ENCODE results near the gene MAP3K21.

MAP3K21 gene

GRCh38 chr1:233331676-233332519 lies 4.4 kb downstream of the MAP3K21 start:
- no peak for TF ChIP-seq EZH2phosphoT487 (IDR thresholded peaks at IDR 0.05; ENCODE audit: low read depth)
- TF ChIP-seq, protein P1, sequence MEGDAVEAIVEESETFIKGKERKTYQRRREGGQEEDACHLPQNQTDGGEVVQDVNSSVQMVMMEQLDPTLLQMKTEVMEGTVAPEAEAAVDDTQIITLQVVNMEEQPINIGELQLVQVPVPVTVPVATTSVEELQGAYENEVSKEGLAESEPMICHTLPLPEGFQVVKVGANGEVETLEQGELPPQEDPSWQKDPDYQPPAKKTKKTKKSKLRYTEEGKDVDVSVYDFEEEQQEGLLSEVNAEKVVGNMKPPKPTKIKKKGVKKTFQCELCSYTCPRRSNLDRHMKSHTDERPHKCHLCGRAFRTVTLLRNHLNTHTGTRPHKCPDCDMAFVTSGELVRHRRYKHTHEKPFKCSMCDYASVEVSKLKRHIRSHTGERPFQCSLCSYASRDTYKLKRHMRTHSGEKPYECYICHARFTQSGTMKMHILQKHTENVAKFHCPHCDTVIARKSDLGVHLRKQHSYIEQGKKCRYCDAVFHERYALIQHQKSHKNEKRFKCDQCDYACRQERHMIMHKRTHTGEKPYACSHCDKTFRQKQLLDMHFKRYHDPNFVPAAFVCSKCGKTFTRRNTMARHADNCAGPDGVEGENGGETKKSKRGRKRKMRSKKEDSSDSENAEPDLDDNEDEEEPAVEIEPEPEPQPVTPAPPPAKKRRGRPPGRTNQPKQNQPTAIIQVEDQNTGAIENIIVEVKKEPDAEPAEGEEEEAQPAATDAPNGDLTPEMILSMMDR (IDR thresholded peaks at IDR 0.05; ENCODE audit: low read depth, low read length): no peak
- no peak overlapping the region for H3K4me3 ChIP-seq (ENCODE audit: low read length)
- peaks cover 70% of the 10 kb centered on the region for H3K79me2 ChIP-seq (ENCODE audit: low read length)
- H3K9me3 ChIP-seq (ENCODE audit: insufficient read depth, low read length): no peaks in the 10 kb centered on the region
- H3K27ac ChIP-seq (ENCODE audit: low read length): no peak overlapping the region
- H3K4me2 ChIP-seq (ENCODE audit: low read length): no peak overlapping the region
- no peak overlapping the region for H3K9ac ChIP-seq (ENCODE audit: low read length)
- peaks cover 40% of the 10 kb centered on the region for H4K20me1 ChIP-seq (ENCODE audit: insufficient read depth, low read length)
- no peaks in the 10 kb centered on the region for H3K36me3 ChIP-seq (replicated peaks; ENCODE audit: low read depth, low read length)
- H2AFZ ChIP-seq (ENCODE audit: low read depth, low read length): no peak overlapping the region
- no peaks in the 10 kb centered on the region for H3K27me3 ChIP-seq (ENCODE audit: low read depth, low read length)
- H3K4me1 ChIP-seq (ENCODE audit: low read length): peaks cover 19% of the 10 kb centered on the region

DNA sequence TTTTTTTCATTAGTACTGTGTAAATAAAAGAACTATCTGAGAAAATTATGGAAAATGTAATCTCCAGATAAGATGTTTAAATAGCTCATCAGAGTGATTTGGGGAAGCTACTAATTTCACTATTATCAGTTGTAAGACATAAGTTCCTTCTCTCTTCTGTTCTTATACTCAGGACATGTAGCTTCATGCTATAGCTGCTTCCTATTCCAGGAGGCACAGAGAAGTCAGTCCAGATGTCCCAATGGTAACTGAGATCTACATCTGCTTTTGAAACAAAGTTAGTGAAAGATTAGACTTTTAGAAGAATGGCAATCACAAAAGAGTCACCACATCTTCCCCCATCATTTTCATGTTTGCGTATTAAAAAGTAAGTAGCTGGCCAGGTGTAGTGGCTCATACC lies 5.6 kb downstream of the MAP3K21 start:
- H3K27ac ChIP-seq (ENCODE audit: low read length): no peak overlapping the region
- peaks cover 77% of the 10 kb centered on the region for H3K79me2 ChIP-seq (ENCODE audit: low read length)

DNA sequence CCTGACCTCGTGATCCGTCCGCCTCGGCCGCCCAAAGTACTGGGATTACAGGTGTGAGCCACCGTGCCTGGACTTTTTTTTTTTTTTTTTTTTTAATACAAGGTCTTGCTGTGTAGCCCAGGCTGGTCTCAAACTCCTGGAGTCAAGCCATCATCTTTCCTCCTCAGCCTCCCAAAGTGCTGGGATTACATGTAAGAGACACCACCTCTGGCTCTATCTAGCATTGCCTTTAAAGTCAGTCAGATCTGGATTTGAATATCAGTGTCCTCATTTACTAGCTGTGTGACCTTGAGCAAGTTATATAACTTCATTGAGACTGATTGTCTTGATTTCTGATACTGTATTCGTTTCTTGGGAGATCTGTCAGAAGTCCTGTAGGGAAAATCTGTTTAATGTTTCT lies 6.6 kb downstream of the MAP3K21 start:
- Histone ChIP-seq H4K20me1 (ENCODE audit: insufficient read depth, low read length) (peaks cover 52% of the 10 kb centered on the region), H3K9ac (ENCODE audit: low read length) (no peak overlapping the region), H3K4me1 (ENCODE audit: low read length) (peaks cover 23% of the 10 kb centered on the region), H3K9me3 (ENCODE audit: insufficient read depth, low read length) (no peaks in the 10 kb centered on the region), H3K79me2 (ENCODE audit: low read length) (peaks cover 75% of the 10 kb centered on the region), H3K4me3 (ENCODE audit: low read length) (no peak overlapping the region), H3K4me2 (ENCODE audit: low read length) (no peak overlapping the region), H2AFZ (ENCODE audit: low read depth, low read length) (no peak overlapping the region), H3K36me3 (replicated peaks; ENCODE audit: low read depth, low read length) (no peaks in the 10 kb centered on the region), H3K27me3 (ENCODE audit: low read depth, low read length) (no peaks in the 10 kb centered on the region), H3K27ac (ENCODE audit: low read length) (no peak overlapping the region)
- no peak for TF ChIP-seq EZH2phosphoT487 (IDR thresholded peaks at IDR 0.05; ENCODE audit: low read depth)
- TF ChIP-seq, protein P1 (IDR thresholded peaks at IDR 0.05; ENCODE audit: low read depth, low read length): no peak

More for the DNA sequence above, 5.6 kb downstream of the MAP3K21 start:
- Histone ChIP-seq H4K20me1 (ENCODE audit: insufficient read depth, low read length) (peaks cover 49% of the 10 kb centered on the region), H3K4me3 (ENCODE audit: low read length) (no peak overlapping the region), H3K27me3 (ENCODE audit: low read depth, low read length) (no peaks in the 10 kb centered on the region), H3K36me3 (replicated peaks; ENCODE audit: low read depth, low read length) (no peaks in the 10 kb centered on the region), H3K9ac (ENCODE audit: low read length) (no peak overlapping the region), H2AFZ (ENCODE audit: low read depth, low read length) (no peak overlapping the region), H3K4me2 (ENCODE audit: low read length) (no peak overlapping the region), H3K9me3 (ENCODE audit: insufficient read depth, low read length) (no peaks in the 10 kb centered on the region), H3K4me1 (ENCODE audit: low read length) (peaks cover 19% of the 10 kb centered on the region)
- no peak for TF ChIP-seq EZH2phosphoT487 (IDR thresholded peaks at IDR 0.05; ENCODE audit: low read depth)
- TF ChIP-seq, protein P1 (IDR thresholded peaks at IDR 0.05; ENCODE audit: low read depth, low read length): no peak

DNA sequence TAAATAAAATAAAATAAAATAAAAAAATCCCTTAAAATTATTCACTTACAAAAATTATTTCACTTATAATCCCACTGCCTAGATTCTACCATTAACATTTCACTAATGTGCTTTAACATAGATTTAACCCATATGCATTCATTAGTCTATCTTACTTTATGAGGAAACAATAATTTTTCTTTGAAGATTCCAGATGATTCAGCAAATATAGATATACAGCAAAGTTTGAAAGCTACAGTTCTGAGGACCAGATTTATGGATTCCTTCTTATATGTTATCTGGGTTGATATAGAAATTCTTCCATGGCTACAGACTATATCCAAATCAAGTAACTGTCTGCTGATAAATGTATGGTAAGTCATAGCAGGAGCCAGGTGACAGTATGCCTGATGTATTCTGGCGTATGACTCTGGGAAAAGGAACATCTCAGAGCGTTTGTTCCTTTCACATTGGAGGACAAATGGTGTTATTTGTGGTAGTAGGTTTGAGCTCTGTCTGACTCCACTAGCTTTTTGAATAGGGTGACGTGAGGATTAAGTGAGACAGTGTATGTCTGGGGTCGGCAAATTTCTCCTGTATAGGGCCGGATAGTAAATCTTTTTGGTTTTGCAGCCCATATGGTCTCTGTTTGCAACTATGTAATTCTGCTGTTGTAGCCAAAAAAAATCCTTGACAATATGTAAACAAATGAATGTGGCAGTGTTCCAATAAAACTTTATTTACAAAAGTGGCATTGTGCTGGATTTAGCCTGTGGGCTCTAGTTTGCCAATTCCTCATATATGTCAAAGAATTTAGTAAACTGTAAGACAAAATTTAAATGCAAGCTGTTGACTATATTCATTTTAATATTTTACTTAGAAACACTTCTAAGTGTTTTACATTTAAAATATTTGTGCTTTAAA lies 9.3 kb downstream of the MAP3K21 start:
- peaks cover 75% of the 10 kb centered on the region for H3K79me2 ChIP-seq (ENCODE audit: low read length)
- peaks cover 2% of the 10 kb centered on the region for H3K36me3 ChIP-seq (replicated peaks; ENCODE audit: low read depth, low read length)
- H3K4me1 ChIP-seq (ENCODE audit: low read length): peaks cover 9% of the 10 kb centered on the region
- H3K9ac ChIP-seq (ENCODE audit: low read length): no peak overlapping the region
- H4K20me1 ChIP-seq (ENCODE audit: insufficient read depth, low read length): peaks cover 46% of the 10 kb centered on the region
- H2AFZ ChIP-seq (ENCODE audit: low read depth, low read length): no peak overlapping the region
- no peak overlapping the region for H3K27ac ChIP-seq (ENCODE audit: low read length)
- TF ChIP-seq EZH2phosphoT487 (IDR thresholded peaks at IDR 0.05; ENCODE audit: low read depth): no peak
- TF ChIP-seq, protein P1 (IDR thresholded peaks at IDR 0.05; ENCODE audit: low read depth, low read length): no peak
- H3K4me2 ChIP-seq (ENCODE audit: low read length): no peak overlapping the region
- no peak overlapping the region for H3K4me3 ChIP-seq (ENCODE audit: low read length)
- H3K27me3 ChIP-seq (ENCODE audit: low read depth, low read length): no peaks in the 10 kb centered on the region
- H3K9me3 ChIP-seq (ENCODE audit: insufficient read depth, low read length): no peaks in the 10 kb centered on the region
